Right hindlimb (tissue), 1 donor: ENCODE data around the gene NTM.

ENCODE experiments used
- DNase-seq: peaks from one replicate; pipeline ENCODE4 v3.0.0-alpha.2; 2018

Gene NTM

DNA sequence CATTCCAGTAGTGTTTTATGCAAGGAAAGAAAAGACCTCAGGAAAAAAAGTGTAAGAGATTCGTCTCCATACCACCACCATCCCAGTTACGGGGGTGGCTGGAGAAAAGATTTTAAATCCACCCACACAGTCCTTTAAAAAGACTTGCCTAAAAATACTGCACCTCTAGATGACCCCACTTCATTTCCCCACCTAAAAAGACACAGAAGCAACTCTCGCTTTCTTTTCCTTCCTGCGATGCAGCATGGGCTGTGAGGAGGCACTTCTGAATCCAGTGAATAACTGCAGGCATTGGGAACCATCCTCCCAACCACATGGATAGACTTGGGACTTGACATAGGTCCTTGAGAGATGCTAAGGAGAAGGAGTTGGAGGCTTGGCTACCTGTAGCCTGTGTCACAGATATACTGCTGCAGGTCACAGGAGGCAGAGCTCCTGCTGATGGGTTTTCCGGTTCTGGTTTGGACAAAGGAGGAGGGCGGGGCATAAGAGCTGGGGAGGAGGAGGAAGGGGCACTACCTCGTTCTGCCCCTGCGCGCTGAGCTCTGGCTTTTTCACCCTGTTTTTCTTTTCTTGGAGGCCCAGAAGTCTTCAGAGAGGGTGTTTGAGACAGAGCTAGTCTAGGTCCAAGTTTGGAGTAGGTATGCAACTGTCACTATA lies 285.9 kb downstream of the NTM start:
- DNase-seq, result no peak

DNA sequence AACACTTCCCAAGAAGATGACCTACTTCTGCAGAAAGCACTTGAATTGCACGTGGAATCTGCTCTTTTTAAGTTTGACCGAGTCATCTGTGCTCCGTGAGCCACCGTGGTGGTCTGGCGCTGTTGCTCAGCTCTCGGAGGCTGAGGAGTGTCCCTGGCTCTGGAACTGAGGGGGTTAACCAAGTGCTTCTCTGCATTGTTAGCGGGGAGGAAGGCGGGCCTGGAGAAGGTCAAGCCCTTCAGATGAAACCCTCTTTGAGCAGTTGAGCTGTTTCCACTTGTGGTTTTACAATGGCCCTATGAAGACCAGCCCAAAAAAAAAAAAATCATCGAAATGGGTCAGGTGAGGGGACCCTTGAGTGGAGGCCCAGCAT lies 286.4 kb downstream of the NTM start:
- DNase-seq, result no peak

DNA sequence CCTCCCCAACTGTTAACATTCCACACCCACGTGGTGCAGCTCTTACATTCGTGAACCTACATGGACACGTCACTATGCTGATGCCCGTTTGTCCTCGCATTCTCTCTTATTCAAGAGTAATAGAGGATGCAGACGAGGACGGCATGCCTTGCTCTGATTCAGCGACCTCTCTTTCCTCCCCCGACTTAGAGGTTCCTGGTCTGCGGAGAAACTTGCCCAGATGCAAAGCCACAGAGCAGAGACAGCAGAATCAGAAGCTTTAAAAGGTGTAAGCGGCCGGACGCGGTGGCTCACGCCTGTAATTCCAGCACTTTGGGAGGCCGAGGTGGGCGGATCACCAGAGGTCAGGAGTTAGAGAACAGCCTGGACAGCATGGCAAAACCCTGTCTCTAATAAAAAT lies 288.0 kb downstream of the NTM start:
- no peak for DNase-seq

DNA sequence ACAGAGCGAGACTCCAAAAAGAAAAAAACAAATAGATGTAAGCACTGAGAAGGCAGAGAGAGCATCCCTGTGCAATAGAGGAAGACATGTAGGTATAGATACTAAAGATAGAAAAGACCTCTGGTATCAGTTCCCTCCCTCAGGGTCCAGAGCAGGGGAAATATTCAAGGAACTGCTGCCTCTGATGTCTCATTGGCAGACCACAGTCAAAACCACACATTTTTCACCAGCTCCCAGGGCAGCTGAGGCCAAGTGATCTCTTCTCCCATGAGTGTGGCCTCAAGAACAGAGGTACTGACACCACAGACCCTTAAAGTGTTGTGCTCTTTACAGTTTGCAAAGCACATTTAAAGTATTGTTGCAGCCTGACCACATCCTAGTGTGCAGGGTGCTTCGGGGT lies 288.5 kb downstream of the NTM start:
- no peak for DNase-seq

DNA sequence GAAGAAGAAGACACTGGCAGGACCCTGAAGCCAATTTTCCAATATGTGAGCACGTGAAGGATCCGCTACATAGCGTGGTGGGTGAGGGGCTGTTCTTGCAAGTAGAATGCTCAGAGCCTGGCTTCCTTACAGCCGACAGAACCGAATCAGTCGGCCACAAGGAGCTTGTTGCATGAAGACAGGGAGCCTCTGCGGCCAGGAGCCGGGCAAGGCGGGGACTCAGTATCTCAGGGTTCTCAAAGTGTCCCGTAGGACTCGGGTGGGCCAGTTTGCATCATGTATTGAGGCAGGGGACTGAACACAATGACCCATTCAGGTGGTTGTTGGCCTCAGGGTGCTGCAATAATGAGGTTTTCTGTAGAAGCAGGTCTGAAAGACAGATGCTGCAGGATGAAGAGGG lies 289.5 kb downstream of the NTM start:
- DNase-seq, result no peak

DNA sequence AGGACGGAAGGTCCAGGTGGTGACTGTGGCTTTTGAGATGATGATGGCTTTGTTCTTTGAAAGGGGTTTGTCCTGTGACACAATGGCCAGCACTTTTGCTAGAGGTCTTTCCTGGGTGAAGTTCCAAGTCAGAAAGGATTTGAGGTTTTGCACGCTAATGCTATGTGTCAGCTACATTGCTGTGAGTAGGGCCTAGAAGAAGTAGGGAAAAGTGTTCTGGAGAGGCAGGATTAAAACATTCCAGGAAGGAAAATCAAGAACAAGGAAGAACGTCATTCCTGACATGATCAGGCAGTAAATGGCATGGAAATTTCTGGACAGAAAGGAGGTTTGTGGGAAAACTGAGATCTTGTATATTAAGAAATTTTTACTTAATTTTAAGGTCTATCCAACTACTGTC lies 290.7 kb downstream of the NTM start:
- no peak for DNase-seq

DNA sequence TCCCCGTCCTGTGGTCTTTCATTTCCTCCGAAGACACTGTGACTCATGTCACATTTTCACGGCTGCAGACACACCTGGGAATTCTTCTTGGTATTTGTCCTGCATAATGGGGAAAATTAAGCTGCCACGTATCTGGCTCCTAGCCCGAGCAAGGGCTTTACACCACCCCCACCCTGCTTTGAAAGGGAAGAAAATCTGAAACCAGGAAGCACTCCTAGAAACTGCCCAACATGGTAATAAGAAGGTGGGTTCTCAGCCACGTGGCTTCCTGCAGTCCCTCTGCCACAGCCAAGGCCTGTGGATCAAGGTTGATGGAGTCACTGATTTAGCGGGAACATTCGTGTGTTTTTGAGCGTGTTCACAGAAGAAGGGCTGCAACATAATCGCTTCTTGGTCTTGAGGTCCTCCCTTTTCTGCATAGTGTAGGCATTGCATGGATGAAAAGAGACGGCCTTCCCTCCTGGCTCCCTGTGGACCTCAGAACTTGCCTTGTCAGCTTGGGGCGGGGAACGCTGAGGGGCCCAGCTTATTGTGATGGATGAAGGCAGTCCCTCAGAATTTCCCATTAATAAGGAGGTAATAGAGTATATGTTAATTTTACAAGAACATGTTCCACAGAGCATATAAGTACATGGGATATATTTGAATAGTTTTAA lies 292.0 kb downstream of the NTM start:
- no peak for DNase-seq

DNA sequence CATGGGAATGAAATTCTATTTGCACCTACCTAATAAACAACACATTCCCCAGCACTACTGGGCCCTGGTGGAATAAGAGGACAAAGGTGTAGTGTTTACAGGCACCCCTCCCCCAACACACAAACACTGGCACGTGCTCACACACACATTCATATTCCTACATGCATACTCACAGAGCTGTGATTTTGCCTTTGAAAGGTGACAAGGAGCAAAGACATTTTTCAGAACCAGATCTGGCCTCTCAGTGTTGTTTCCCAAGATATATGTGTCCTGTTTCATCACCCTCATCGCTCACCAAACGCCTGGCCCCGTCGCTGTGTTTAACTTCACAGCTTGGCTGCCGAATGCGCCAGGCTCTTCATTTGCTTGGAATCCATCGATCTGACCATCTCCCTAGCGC lies 292.6 kb downstream of the NTM start:
- peak; percentile 1 for DNase-seq

DNA sequence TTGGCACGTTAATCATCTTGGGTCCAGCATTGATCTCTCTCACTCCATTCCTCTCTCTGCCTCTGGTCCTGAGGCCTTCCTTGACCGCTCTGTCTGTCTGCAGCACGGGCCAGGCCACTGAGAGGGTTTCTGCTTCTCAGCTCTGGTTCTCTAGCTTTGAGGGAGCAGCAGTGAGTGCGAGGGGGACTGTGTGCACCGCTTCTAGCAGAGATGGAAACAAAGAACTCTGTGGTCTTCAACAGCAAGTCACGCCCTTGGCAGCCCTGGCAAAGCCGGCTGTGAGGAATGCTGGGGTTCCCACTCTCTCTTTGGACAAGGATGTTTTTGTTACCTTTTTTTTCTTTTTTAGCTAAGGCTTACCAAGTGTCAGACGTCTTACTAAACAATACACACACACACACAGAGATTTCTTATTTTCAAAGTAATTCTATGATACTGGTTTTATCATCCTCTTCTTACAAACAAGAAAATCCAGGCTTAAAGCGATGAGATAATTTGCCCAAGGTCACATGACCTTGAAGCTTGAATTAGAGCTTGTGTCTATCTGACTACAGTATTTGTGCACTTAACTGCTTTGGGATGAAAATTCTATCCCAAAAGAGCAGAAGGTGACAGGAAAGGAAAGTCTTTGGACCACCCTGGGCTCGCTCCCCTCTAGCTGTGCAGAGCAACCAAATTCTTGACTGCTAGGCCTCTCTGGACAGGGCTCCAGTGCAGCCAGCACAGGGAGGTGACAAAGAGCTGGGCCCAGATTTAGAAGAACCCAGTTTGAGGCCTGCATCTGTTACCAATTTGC lies 293.2 kb downstream of the NTM start:
- DNase-seq, result no peak

DNA sequence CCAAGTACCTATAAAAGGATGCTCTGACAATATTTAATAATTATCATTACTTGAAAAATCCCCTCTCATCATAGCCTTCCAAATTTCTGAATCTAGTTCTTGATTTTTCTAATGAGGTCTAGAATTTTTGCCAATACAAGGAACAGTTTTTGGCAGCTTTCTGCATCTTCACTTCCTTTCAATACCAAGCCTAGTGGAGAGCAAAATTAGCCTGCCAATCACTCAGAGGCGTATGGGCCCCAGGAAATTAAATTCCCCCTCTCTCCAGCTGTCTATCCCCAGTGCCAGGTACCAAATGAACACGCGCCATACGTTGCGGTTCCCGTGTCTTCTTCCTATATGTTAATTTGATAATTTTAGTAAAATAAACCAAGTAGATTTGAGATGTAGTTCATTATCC lies 293.9 kb downstream of the NTM start:
- no peak for DNase-seq

DNA sequence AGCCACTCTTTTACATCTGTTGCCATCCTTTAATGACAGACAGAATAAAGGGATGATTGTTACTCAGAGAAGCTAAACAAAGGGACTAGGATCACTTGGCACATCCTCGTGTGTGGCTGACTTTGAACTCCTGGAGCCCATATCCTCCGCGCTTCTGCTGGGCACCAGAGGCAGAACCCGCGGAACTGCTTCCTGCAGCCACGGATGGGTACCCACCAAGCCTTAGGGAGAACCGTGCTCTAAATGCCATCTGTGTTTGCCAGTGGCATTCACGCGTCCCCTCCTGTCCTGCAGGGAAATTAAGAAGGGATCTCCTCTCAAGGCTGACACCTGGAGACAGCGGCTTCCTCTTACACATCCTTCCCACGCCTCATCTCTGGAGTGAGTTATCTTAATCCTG lies 294.4 kb downstream of the NTM start:
- no peak for DNase-seq

DNA sequence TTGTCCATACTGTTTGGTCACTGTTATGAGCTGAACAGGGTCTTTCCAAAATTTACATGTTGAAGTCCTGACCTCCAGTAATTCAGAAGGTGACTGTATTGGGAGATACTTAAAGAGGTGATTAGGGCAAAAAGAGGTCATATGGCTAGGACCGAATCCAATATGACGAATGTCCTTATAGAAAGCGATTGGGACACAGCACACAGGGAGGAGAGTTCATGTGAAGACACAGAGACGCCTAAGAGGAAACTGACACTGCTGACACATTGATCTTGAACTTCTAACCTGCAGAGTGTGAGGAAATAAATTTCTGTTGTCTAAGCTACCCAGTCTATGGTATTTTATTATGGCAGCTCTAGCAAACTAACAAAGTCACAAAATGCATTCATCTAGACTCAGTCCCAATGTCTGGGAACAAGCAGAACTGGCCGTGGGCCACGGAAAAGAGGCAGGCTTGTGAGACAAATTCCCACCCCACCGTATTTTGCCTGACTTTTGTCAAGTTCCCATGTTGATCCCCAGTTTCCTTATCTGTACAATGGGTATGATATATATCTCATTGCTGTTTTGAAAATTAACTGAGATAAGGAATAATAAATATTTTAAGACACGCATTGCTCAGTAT lies 295.0 kb downstream of the NTM start:
- DNase-seq, result no peak

DNA sequence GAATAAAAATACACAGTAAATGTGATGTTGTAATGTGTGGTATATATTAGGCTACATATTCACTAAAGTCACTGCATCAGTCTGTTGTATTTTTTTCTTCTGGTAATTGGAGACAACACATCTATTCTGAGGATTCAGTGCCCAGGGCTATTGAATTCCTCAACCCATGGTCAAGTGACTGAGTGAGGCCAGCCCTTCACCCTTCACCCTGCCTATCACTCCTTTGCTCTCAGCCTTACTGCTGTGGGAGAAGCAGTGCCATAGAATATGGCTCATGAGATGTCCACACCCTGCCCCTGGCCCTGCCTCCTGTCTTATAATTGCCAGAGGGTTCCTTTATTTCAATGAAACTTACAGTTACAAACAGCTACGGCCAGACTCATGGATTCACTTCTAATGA lies 295.6 kb downstream of the NTM start:
- no peak for DNase-seq

DNA sequence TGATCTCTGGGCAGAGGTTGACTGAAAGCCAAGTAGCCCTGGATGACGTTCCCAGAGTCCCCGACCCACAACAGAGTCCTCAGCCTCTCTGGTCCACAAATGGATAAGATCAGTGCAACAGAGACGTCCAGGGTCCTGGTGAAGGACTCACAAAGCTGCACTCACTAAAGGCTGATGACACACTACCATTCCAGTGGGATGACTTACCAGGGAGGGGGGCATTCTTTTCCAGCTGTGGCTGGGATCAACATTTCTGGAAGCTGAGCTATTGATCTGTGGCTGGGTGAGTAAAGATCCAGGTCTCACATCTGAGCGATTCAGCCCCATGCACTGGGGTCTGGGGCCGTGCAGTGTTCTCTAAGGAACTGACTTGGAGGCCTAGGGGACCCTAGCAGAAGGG lies 296.2 kb downstream of the NTM start:
- no peak for DNase-seq

DNA sequence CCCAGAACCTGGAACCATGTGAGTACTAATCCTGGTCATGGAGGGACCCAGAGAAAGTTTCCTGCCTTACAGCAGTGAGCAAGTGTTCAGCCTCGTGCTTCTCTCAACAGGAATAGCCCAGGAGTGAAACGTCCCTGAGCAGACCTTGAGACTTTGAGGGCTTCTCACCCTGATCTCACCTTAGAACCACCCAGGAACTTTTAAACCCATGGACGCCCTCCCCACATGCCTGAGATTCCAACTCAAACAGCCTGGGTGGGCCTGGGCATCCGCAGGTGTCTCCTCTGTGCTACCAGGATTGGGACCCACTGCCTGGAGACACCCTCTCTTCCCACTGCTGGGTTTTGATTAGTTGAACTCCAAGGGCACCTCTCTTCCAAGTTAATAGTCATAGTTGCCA lies 297.2 kb downstream of the NTM start:
- DNase-seq, result no peak

DNA sequence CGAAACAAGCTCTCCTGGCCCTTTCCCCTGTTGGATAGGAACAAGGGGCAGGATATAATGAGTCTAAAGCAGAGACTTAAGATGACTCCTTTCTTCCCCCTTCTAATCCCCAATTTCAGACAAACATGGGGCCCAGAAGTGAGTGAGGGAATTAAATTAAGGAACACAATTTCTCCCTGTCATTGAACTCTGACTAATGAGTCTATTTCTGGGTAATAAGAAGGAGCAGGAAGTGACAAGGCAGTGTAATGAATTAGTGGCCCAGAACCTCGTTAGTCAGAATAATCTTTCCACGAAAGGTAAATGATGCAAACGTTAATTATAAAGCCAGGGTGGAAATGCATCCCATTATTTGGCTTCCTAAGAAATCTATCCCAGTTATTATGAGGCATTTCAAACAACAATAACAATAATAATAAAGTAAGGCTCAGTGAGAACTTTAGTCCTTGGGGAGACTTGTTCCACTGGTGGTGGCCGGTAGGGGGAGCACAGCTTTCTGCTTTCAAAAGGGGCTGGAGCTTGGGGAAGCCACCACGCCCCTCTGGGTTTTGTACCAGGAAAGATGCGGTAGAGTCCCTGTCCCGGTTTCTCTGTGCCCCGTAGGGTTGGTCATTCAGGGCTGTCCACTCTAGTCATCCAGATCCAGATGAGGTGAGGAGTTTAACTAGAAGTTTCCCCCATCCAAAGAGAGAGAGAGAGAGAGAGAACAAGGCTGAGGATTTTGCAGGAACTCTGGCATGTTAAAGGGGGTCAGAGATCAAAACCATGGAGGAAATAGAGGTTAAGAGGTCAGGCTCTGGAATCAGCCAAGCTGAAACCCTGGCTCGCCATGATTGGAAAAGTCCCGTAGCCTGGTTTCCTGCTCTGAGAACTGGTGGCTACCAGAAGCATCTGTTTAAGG lies 298.3 kb downstream of the NTM start:
- DNase-seq, result no peak

DNA sequence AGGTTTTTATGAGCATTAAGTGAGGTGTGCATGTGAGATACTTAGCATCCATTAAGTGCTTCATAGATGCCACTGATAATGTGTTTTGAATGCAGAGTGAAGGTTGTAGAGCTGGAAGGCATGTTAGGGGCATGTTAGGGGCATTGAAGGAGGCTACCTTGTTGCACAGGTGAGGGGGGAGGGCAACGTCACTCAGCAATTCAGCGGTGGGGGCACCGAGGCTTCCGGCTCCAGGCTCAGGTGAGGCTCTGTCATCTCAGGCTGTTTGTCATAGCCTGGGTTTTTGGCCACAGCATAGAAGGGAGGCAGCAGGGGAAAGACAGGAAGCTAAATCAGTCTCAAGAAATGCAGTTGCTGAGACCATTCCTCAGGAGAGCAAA lies 299.0 kb downstream of the NTM start:
- no peak for DNase-seq

DNA sequence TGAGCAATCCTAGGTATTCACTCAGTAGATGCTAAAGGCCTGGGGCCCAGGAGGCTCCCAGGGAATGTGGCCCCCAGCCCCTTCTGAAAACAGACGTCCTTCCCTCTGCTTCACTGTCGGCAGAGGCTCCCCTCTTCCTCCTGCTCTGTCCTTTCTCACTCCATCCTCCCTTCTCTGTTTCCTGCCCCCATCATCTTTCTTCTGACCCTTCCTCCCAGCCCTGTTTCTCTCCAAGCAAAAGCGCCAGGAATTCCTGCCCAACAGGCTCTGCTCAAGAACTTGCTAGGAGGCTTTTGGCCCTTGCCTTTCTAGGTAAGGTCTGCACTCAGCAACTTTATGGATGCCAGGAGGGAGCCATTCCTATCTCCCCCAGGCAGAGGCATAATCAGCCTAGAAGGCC lies 300.5 kb downstream of the NTM start:
- no peak for DNase-seq

DNA sequence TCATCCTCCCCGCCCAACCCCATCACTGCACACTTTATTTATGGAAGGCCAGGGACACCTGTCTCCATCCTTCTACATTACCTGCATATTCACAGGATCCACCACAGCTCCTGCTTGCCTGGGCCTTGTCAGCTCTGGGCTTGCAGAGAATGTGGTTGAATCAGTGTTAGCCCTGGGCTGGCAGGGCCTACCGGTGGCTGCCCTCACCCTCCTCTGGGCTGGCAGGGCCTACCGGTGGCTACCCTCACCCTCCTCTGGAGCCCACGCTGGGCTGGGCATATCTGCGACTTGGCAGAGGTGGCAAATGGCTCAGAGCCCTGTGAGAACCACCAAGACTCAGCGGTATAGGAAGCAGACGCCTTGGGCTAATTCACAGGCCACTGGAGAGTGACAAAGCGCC lies 300.9 kb downstream of the NTM start:
- DNase-seq, result no peak

DNA sequence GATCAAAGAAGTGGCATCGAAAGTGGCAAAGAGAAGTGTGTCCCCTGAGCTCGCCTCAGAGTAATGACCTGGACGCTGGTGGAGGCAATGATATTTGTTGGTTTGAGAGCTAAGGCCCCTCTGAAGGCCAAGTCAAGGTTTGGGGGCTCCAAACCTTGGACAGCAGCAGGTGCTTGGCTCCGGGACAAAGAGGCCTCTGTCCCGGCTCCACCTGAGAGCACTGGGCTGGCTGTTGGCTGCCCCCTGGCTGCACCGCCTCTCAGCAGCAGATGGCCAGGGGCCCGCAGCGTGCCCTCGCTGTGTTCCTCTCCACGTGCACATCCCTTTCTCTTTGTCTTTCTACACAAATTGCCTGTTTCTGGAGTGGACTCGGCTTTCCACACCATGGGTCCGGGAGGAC lies 301.3 kb downstream of the NTM start:
- no peak for DNase-seq

DNA sequence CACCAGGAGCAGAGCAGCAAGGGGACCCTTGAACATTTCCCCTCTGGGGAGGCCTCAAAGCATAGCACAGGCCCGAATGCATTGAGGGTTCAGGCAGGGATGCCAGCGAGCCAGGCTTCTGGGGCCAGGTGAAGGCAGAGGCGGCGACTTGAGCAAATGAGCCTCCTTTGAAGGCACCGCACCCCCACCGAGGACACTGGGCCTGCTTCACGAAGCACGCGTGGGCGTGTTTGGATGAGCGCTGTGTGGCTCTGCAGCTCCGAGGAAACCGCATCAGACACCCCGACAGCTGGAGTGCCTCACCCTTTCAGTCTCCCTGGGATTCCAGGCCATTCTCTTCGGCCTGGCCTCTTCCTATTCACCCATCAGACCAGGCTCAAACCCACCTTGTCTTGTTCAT lies 301.8 kb downstream of the NTM start:
- no peak for DNase-seq

DNA sequence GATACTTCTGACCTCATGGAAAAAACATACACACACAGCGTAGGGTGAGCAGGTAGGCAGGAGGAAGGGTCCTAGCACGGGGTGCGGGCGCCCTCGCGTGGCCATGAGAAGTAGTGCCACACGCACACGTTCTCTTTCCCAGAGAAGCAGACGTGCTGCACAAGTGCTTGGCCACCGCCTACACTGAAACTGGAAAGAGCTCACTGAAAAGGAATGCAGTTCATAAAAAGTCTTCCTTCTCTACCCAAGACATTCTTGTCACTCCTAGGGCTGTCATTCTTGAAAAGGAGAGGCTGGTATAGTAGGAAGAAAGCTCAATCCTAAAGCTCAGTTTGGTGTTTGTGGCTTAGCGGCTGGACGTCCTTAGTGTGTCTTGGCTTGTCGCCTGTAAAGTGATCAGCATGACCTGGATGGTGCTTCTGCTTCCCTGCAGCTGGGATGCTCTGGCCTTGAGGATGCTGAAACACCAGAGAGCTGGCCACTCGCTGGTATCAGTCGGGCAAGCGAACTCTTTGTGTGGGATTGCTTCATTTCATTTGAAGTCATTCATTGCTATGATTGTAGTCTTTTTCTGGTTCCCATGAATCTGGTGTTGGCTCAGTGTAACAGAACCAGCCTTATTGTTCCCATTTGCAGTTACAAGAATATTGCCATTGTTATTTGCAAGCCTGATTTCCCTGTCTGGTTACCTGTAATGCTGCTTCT lies 303.8 kb downstream of the NTM start:
- peak; percentile 89 for DNase-seq
